HG03565 (cell line): Measurements from ENCODE around the gene KIFBP.
"Not testable (repeated sequence)": the region's sequence is repeated elsewhere in the genome, so short reads cannot be mapped to it uniquely, and the experiment has no call there.

Source experiments
- ATAC-seq: cut with Tn5 transposase; IDR thresholded peaks from one replicate; pipeline ENCODE4 v1.9.1; 2021; ENCODE audit warnings: mild to moderate bottlenecking, moderate library complexity; ENCODE audit not compliant: unreplicated experiment

KIFBP gene

GRCh38 chr10:68988530-68989316 lies at the start of gene KIFBP:
Gene KIFBP, plus strand, starts transcription at chr10:68988803. Its CDS starts 30 bp downstream, at chr10:68988833.
- peak; percentile 70 for ATAC-seq

- ATAC-seq = no peak
These were observed 49.7 kb upstream of the KIFBP start for GRCh38 chr10:68938884-68939283.

- ATAC-seq = not testable (repeated sequence)
These were observed 47.7 kb upstream of the KIFBP start for GRCh38 chr10:68940917-68941316.

GRCh38 chr10:68950598-68950997 lies 38.0 kb upstream of the KIFBP start:
- ATAC-seq = no peak

- ATAC-seq = no peak
These were observed 33.7 kb upstream of the KIFBP start for GRCh38 chr10:68954904-68955303.

- ATAC-seq = peak; percentile 19
These were observed 33.2 kb upstream of the KIFBP start for GRCh38 chr10:68955355-68955831.

GRCh38 chr10:68955832-68956532 lies 32.6 kb upstream of the KIFBP start, which contains the start of gene DDX21:
Gene DDX21, plus strand, starts transcription at chr10:68956170. Its CDS starts 56 bp downstream, at chr10:68956226.
- ATAC-seq = peak; percentile 67

GRCh38 chr10:68957284-68957615 lies 31.4 kb upstream of the KIFBP start:
- ATAC-seq = no peak

GRCh38 chr10:68957654-68958053 lies 30.9 kb upstream of the KIFBP start:
- ATAC-seq = no peak

- no peak for ATAC-seq
These were observed 28.7 kb upstream of the KIFBP start for GRCh38 chr10:68959695-68960527.

- ATAC-seq = no peak
These were observed 25.5 kb upstream of the KIFBP start for GRCh38 chr10:68963151-68963550.

GRCh38 chr10:68973975-68974374 lies 14.6 kb upstream of the KIFBP start:
- no peak for ATAC-seq

- ATAC-seq = not testable (repeated sequence)
These were observed 12.6 kb upstream of the KIFBP start for GRCh38 chr10:68975936-68976473.

GRCh38 chr10:68979738-68980137 lies 8.9 kb upstream of the KIFBP start:
- ATAC-seq = not testable (repeated sequence)

GRCh38 chr10:68981074-68981473 lies 7.5 kb upstream of the KIFBP start:
- no peak for ATAC-seq

- ATAC-seq = no peak
These were observed 6.2 kb upstream of the KIFBP start for GRCh38 chr10:68982389-68982788.

- no peak for ATAC-seq
These were observed 992 bp upstream of the KIFBP start for GRCh38 chr10:68987611-68988010.

- ATAC-seq = no peak
These were observed 851 bp downstream of the KIFBP start for GRCh38 chr10:68989317-68989990.

GRCh38 chr10:68992636-68993440 lies 4.2 kb downstream of the KIFBP start:
- ATAC-seq = no peak

- no peak for ATAC-seq
These were observed 8.6 kb downstream of the KIFBP start for GRCh38 chr10:68997211-68997610.
